Measurements from ENCODE around the gene FEN1.

Gene FEN1

DNA sequence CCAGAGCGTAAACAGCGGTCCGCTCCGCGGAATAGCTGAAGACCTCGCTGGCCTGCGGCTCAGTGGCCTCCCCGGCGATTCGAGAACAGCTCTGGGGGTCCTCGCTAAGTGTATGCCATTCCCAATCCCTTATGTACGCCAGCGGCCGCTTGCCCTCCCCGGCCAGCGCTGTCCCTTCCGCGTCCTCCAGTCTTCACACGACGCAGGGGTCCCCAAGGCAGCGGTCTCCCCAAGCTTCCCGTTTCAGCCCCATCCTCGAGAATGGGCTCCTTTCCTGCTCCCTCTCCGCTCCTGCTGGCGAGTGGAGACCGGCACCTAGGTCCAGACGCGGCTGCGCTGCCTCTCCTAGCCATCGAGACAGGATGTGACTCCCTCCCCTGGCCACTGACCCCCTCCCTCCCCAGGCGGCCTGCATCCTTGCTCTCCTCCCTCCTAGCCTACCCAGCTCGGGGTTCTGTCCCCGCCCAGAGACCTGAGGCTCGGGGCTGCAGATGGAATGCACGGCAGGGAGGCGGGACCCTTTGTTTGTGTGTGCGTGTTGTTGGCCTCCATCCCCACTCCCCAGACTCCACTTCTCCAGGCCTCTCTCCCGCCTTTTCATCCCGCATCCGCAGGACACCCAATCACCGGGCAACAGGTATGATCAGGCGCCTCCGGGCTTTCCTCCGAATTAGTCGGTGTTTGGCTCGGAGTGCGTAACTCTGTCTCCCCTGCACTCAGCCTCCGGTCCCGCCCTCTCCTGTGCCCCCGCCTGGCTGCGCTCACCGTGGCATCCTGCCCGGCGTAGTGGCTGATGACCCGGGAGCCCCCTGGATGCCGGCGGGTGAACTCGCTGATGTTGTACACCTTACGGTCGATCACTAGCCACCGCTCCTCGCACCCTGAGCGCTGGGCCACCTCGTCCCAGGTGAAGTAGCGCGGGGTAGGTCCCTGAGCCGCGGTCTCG is 23.4 kb downstream of the FEN1 start:
- DNase-seq (ENCODE audit: low read depth, low spot score): no peak

DNA sequence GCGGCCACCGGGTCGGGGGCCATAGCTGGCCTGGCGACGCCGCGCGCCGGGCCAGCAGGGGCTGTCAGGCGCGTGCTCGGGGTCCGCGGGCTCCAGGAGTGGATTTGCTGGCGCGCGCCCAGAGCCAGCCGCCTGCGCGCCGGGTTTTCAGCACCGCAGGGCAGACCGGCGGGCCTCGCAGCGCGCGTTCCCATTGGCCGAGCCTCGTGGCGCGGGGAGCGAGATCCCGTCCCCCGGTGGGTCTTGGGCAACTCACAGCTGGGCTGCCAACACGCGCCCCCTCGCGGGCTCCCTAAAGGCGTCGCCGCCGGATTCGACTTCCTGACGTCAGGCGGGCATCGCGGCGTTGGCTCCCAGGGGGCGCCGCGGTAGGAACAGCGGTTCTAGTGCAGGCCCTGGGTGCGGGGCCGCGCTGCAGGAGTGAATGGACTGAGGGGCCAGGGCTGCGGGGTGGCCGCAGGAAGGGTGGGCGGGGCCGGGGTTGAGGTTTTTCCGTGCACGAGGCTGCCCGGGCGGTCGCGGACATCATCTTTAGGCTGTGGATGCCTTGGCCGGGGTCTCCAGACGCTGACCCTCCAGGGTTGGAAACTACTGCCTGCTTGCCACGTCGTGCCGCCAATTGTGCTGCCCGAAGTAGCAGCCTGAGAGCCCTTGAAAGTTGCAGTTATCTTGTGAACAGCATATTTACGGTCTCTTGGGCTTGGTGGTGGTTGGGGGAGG is 24.2 kb downstream of the FEN1 start, which contains the start of gene FADS1:
TSS of gene FADS1 (minus strand) at position 268 of the 720 bp plus-strand sequence. CDS start at position 194, 74 bp downstream.
- peak within 1 kb of the TSS; percentile 83 for H3K27ac ChIP-seq
- peak; percentile 29 for DNase-seq (ENCODE audit: low read depth, low spot score)

More for the DNA sequence above, 23.4 kb downstream of the FEN1 start:
- H3K27ac ChIP-seq: peak overlapping the region; percentile 83

DNA sequence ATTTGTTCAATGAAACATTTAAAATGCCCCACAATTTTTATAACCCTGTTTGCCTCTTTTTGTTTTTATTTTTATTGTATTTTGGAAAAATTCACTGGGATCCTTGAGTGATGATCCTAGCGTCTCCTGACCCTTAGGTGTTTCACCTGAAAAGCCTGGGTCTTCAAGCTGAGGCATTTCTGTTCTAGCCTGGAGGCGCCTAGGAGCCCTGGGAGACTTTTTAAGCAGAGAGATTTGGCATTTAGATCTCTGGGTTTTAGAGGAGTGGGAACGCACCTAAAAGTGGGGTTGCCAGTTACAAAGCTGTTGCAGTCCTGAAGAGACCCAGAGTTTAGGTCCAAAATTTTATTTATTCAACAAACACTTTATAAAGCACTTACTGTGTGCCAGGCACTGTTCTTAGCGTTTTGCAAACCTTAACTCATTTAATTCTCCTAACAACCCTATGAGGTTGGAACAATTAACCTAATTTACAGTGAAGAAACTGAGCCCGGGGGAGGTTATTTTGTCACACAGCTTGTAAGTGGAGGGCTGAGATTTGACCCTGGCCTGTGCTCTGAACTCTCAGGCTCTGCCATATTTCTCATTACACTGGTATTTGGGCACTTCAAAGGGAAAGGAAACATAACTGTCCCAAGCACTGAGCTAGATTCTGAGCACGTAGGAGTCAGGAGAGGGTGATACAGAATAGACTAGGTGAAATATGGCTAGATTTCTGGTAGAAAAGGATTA is 24.9 kb downstream of the FEN1 start:
- no peak for DNase-seq (ENCODE audit: low read depth, low spot score)
- peak overlapping the region; percentile 83 for H3K27ac ChIP-seq

DNA sequence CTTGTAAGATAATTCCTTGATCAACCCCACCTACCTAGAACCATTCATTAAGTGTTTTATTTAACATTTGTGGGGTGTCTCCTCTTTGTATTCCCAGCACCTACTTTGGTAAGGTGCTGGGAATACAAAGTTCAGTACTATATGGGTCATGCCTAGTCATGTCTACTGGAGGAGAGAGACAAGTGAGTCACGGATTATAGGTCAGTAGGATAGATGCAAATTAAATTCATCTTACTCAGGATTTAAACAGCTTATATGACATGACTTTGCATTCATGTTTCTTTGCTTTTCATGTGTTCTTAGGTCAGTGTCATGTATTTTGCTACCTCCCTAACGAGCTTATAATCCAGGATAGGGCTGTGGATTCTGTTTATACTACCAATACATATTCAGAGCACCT is 27.5 kb downstream of the FEN1 start:
- peak; percentile 56 for DNase-seq (ENCODE audit: low read depth, low spot score)
- peak overlapping the region; percentile 91 for H3K27ac ChIP-seq

DNA sequence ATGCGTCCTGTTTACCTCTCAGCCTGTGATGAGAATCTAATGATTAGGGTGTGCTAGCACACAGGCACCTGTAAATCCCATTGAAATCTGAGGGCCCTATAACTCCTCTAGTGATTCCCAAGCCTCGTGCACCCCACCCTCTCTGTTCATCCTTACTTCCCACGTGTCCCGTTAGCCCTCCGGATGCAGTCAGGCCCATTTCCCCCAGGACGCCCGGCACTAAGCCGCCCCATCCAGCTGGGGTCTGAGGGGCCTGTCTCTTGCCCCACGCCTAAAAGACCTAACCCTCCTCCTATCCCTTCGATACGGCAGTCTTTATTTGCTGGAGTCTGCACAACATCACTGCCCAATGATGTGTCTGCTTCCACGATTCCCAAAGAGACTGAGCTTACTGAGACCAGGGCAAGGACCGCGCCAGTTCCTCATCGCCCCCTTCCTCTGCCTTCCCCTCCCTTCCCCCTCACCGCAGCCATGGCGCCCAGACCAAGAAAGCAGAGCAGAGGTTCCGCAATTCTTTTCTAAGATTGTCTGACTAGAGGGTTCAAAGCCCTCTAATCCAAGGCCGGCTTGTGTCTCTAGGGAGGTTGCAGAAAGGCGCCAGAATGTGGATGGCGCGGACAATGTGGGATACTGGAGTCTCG is 34.3 kb downstream of the FEN1 start:
- no peak for DNase-seq (ENCODE audit: low read depth, low spot score)
- H3K27ac ChIP-seq: peak overlapping the region; percentile 31

DNA sequence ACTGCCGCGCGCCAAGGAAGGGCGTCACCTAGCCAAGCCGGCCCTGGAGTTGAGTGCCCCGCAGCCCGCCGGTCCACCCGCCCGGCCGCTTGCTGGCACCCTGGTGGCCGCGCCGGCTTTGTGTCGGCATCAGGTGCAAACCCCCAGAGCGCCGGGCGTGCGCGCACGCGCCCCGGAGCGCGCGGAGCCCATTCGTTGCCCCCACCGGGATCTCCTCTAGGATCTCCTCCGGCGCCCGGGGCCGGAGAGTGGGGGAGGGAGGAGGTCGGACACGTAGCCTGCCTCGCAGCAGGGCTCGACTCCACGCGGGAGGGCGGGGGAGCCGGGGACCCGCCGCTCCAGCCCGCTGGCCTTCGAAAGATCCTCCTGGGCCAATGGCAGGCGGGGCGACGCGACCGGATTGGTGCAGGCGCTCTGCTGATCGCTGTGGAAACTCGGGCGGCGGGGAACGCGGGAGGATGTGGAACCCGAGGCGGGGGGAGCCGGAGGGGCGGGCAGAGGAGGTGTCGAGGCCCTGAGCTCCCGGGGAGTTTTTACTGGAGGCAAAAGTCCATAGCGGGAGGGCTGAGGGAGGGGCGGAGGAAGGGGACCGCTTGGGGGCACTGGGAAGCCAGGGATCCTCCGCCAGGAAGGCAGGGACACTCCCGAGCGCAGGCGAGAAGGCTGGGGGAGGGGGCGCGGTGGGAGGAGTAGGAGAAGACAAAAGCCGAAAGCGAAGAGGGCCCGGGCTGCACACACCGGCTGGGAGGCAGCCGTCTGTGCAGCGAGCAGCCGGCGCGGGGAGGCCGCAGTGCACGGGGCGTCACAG is 35.1 kb downstream of the FEN1 start, which contains the start of gene FADS2:
TSS of gene FADS2 (plus strand) at position 730 of the 808 bp plus-strand sequence. CDS start 91 bp downstream, outside the sequence.
- H3K27ac ChIP-seq: peak within 1 kb of the TSS; percentile 31
- DNase-seq (ENCODE audit: low read depth, low spot score): peak; percentile 31

DNA sequence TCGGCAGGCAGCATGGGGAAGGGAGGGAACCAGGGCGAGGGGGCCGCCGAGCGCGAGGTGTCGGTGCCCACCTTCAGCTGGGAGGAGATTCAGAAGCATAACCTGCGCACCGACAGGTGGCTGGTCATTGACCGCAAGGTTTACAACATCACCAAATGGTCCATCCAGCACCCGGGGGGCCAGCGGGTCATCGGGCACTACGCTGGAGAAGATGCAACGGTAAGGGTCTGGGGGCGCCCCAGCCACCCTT is 35.6 kb downstream of the FEN1 start:
- peak overlapping the region; percentile 31 for H3K27ac ChIP-seq
- DNase-seq (ENCODE audit: low read depth, low spot score): no peak

DNA sequence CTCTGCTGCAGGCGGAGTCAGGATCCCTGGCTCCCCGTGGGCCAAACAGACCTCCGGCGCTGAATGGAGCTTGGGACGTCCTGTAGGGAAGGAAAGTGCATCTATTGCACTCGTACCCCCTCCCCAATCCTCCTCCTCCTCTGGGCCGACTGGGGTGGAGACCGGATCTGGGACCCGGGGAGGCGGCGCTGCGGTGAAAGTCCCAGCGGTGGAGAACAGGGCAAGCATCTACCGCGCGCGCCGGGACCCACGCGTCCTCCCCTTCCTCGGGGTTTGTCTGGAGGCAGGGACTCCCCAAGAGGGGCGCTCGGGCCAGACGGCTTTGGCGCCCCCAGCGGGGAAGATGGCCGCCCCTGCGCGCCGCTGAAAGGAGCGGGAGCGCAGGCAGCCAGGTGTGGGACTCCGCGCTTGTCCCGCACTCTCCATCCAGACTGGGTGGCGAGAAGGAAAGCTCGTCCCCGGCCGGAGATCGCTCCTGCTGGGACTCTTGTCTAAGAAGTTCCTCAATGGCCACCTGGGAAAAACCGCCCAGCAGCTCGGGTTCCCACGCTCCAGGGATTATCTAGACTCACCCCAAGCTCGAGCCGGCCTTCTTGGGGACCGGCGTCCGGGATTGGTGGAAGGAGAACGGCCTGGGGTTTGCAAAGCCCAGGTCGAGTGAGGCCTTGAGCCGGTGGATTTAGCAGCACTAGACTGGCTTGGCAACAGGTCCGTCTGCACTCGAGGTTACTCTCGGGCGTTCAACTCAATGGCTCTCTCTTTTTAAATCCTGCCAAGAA is 36.1 kb downstream of the FEN1 start:
- H3K27ac ChIP-seq: peak overlapping the region; percentile 31
- no peak for DNase-seq (ENCODE audit: low read depth, low spot score)

DNA sequence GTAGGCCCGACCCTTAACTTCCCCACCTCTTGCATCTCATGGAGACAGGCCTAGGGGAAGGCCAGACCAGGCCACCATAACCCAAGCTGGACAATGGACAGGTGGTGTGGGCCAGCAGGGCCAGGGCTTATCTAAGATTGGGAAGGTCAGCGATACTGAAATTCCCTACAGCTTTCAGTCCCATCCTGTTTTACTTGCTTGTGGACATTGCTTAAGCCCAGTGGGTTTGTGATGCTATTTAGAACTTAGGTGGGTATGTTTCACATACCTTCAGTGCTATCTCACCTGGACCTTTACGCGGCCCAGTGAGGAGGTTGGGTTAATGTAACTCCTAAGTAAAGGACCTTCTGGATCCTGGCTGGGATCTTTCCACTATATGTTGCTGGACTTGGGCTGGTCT is 37.1 kb downstream of the FEN1 start:
- H3K27ac ChIP-seq: no peak overlapping the region
- no peak for DNase-seq (ENCODE audit: low read depth, low spot score)

DNA sequence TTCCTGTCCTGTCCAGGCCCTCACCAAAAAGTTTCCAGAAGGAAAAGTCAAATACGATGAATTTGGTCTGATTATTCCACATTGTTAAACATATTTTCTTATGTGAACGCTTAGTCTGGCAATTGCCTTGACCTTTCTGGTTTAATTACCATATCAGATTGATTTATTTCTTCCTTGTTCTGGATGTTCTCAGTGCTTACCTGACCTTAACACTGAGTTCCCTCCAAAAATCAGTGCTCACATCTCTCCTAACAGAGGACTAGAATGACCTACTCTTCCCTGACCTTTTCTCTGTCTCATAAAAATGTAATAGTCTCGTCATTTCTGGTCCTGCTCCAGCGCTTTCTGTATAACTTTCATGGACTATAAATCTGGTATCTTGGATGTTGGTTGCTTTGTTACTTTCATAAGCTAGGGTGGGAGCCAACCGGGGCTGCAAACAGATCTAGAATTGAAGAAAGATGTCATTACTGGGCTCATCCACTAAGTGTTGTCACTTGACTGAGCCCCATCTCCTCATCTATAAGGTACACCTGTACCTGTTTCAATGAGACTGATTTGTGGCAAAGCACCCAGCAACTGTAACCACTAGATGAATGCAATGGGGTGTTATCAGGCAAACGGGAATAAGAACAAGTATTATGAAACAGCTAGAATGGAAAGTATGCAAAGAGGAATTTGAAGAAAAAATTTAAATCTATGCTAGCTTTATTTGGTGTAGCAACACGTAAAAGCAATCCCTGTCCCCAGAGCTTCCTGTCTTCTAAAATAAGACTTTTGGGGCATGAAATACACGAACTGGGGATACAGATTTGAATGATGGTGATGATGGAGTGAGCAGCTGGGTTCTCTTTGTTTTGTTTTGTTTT is 37.8 kb downstream of the FEN1 start:
- H3K27ac ChIP-seq: no peak overlapping the region
- no peak for DNase-seq (ENCODE audit: low read depth, low spot score)

DNA sequence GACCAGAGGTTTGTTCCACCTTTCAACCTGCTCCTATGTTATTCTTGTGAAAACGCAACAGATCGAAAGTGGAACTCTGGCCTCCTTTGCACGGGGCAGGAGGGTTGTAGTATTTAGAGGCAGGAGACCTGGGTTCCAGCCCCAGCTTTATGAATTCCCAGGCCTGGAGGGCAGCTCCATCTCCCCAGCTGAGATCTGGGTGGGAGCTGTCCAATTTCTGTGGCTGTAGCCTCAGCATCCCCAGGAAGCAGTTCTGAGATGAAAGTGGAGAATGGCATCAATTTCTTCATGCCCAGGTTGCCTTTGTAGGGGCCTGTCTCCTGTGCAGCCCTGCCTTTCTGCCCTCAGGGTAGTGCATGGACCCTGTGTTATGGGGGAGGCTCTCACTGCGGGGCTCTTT is 39.5 kb downstream of the FEN1 start:
- H3K27ac ChIP-seq: no peak overlapping the region
- no peak for DNase-seq (ENCODE audit: low read depth, low spot score)

DNA sequence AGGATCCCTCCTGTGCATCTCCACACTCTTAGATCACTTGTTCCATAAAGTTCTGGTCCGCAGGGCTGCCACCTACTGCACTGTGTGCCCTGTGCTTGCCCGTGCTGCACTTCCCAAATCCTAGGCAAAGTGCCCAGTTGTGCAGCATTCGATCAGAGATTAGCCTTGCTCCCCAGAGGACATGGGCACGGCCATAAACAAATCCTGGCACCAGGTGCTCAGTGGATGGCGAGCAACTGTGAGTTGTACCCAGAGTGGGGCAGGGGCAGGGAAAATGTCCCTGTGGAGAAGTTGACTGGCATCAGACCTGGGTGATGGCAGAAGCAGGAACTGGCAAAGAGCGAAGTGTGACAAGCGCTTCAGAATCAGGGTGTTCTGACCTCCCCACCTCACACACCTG is 40.0 kb downstream of the FEN1 start:
- no peak for DNase-seq (ENCODE audit: low read depth, low spot score)
- H3K27ac ChIP-seq: no peak overlapping the region

DNA sequence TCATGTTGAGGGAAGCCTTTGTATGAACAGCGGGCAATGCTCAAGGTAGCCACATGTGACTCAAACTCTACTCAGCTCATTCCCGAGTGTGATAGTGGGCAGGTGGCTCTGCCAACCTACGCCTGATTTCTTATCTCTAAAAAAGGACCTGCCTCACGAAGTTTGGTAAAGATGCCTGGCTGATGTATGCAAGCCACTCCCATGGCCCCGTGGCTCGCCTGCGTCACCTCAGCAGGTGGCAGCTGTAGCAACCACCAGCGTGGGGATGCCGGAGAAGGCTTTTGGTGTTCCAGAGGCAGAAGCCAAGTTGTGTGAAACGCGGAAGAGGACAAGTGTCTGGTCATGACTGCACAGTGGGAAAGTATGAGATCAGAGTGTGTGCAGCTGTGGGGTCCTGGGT is 40.8 kb downstream of the FEN1 start:
- DNase-seq (ENCODE audit: low read depth, low spot score): no peak
- H3K27ac ChIP-seq: no peak overlapping the region

DNA sequence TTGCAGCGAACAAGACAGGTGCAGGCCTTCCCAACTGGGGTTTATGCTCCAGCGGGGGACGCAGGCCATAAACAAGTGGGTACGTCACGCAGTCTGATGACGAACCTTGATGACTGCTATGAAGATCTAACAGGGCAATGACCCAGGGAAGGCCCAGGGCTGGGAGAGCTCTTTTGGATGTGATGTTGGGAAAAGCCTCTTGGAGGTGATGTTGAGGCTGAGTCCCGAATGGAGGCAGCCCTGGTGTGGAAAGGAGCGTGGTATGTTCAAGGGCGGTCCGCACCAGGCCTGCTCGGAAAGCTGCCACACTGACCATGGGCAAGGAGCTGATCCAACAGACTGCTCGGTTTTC is 41.2 kb downstream of the FEN1 start:
- DNase-seq (ENCODE audit: low read depth, low spot score): no peak
- H3K27ac ChIP-seq: no peak overlapping the region

DNA sequence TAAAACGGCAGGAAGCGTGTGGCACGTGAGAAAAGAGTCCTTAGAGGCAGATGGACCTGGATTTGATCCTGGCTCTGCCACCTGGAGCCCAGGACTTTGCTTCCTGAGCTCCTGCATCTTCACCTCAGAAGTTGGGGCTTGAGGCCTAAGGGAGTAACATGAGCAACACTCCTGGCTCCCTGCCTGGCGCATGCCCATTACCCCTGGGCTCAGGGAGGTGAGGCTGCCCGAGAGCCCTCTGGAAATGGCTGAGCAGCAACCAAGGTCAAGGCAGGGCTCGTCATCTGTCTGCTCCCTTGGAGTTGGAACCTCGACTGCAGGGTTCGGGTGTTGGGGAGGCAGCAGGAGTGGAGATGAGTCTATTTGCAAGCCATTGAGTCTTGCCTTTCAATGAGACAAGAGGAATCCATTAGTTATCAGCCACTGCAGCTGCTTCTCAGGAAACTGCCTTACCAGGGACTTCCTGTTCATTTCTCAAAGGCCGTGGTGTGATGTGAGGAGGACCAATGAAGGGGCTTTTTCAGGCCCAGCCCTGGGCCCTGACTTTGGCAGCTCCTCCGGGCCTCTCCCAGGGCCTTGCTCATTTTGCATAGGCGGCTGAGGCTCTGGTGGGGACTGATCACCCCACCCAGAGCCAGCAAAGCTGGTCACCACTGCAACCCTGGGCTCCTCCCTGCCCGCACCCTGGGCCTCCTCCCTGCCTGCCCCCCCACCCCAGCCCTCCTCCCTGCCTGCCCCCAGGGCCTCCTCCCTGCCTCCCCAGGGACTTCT is 41.8 kb downstream of the FEN1 start:
- DNase-seq (ENCODE audit: low read depth, low spot score): no peak
- H3K27ac ChIP-seq: no peak overlapping the region

DNA sequence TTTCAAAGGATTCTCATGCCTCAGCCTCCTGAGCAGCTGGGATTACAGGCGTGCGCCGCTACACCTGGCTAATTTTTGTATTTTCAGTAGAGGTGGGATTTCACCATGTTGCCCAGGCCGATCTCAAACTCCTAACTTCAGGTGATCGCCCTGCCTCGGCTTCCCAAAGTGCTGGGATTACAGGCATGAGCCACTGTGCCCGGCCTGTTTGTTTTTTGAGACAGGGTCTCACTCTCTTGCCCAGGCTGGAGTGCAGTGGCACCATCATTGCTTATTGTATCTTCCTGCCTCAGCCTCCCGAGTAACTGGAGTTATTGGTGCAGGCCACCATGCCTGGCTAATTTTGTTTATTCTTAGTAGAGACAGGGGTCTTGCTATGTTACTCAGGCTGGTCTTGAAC is 43.5 kb downstream of the FEN1 start:
- H3K27ac ChIP-seq: no peak overlapping the region
- DNase-seq (ENCODE audit: low read depth, low spot score): no peak

DNA sequence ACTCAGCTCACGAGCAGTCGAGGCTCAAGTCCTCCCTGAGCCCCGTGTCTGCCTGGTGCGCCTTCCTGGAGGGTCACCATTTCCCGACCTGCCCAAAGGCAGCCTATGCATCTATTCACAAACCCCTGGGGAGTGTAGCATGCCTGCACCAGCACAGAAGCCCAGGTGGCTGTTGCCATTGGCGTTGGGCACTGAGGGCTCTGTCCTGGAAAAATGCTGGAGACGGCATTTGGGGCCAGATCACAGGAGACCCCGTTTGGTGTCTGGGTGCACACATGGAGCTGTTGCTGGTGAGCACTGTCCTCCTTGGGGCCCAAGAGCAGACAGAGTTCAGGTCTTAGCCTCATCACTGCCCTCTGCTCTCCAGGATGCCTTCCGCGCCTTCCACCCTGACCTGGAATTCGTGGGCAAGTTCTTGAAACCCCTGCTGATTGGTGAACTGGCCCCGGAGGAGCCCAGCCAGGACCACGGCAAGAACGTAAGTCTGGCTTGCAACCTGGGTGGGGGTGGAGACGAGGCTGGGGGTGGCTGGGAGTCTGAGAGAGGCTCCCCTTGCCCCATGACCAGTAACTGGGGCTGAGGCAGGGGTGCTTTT is 44.8 kb downstream of the FEN1 start:
- DNase-seq (ENCODE audit: low read depth, low spot score): no peak
- no peak overlapping the region for H3K27ac ChIP-seq

Measured in epithelial cell of prostate (primary cell).